HepG2 (cell line): ENCODE measurements around the gene EVA1A. TPM values are rescaled to one million over a fixed set of nuclear protein-coding genes. Genes with fewer than 3 reads are reported as not detected.

Experiments used
- ARID3A ChIP-seq: IDR thresholded peaks from 2 replicates; pipeline ENCODE4 v1.6.1; 2012; ENCODE audit warnings: low read depth, low read length, improper control_type of control experiment
- DDIT3 ChIP-seq: sonication (generic); formaldehyde crosslinking; IDR thresholded peaks from 2 replicates; pipeline ENCODE4 v1.4.0; 2020; ENCODE audit warnings: mild to moderate bottlenecking, missing genetic modification reagents
- ELF4 ChIP-seq: sonication (generic); formaldehyde crosslinking; IDR thresholded peaks from 2 replicates; pipeline ENCODE4 v1.5.0; 2020; ENCODE audit warnings: missing genetic modification reagents, mild to moderate bottlenecking, moderate library complexity, borderline replicate concordance
- ERF ChIP-seq: IDR thresholded peaks from 2 replicates; pipeline ENCODE4 v1.6.1; 2018; ENCODE audit warnings: missing biosample characterization, missing genetic modification reagents
- ETS1 ChIP-seq: sonication (generic); formaldehyde crosslinking; IDR thresholded peaks from 2 replicates; pipeline ENCODE4 v1.4.0; 2020; ENCODE audit warnings: missing genetic modification reagents
- FOSL1 ChIP-seq: sonication (generic); formaldehyde crosslinking; IDR thresholded peaks from 2 replicates; pipeline ENCODE4 v1.9.0; 2021; ENCODE audit warnings: missing genetic modification reagents, borderline replicate concordance
- FOXP1 ChIP-seq, 2 experiments: fragments of 450-650 bp in 1 of 2; IDR thresholded peaks; 2 replicates each; pipeline ENCODE4 v1.6.1; 2017 to 2018; ENCODE audit warnings: antibody characterized with exemption in 1 of 2
- KDM6A ChIP-seq: IDR thresholded peaks from 2 replicates; pipeline ENCODE4 v1.6.1; 2016; ENCODE audit warnings: low read depth
- PAXIP1 ChIP-seq: sonication (generic); formaldehyde crosslinking; conservative IDR thresholded peaks from 2 replicates; pipeline ENCODE4 v1.4.0; 2020; ENCODE audit warnings: mild to moderate bottlenecking, missing genetic modification reagents, moderate library complexity
- SRSF9 ChIP-seq: fragments of 200-400 bp; formaldehyde crosslinking; IDR thresholded peaks from 2 replicates; pipeline ENCODE4 v1.6.1; 2018; ENCODE audit warnings: borderline replicate concordance, mild to moderate bottlenecking, low read depth, low read length; ENCODE audit not compliant: insufficient read depth, poor library complexity, severe bottlenecking
- SUZ12 ChIP-seq: fragments of 150-350 bp; IDR thresholded peaks from 2 replicates; pipeline ENCODE4 v1.6.1; 2014; ENCODE audit warnings: low read depth, low read length
- ZBTB25 ChIP-seq: IDR thresholded peaks from 2 replicates; pipeline ENCODE4 v1.6.1; 2018; ENCODE audit warnings: missing genetic modification reagents
- ZNF138 ChIP-seq: sonication (generic); formaldehyde crosslinking; IDR thresholded peaks from 2 replicates; pipeline ENCODE4 v1.5.0; 2020; ENCODE audit warnings: mild to moderate bottlenecking, low read depth, missing genetic modification reagents
- ZNF569 ChIP-seq: sonication (generic); formaldehyde crosslinking; IDR thresholded peaks from 2 replicates; pipeline ENCODE4 v1.5.0; 2020; ENCODE audit warnings: mild to moderate bottlenecking, missing genetic modification reagents, moderate library complexity, borderline replicate concordance
- ZNF605 ChIP-seq: sonication (generic); formaldehyde crosslinking; IDR thresholded peaks from 2 replicates; pipeline ENCODE4 v1.8.0; 2022; ENCODE audit warnings: mild to moderate bottlenecking, missing genetic modification reagents
- ZNF619 ChIP-seq: sonication (generic); formaldehyde crosslinking; IDR thresholded peaks from 2 replicates; pipeline ENCODE4 v1.4.0; 2020; ENCODE audit warnings: mild to moderate bottlenecking, missing genetic modification reagents
- ZNF781 ChIP-seq: sonication (generic); formaldehyde crosslinking; IDR thresholded peaks from 2 replicates; pipeline ENCODE4 v1.5.1; 2020; ENCODE audit warnings: borderline replicate concordance, mild to moderate bottlenecking, missing genetic modification reagents; ENCODE audit errors: not compliant biosample characterization
- ZSCAN20 ChIP-seq: sonication (generic); formaldehyde crosslinking; IDR thresholded peaks from 2 replicates; pipeline ENCODE4 v1.4.0; 2020; ENCODE audit warnings: missing genetic modification reagents, mild to moderate bottlenecking, borderline replicate concordance
- polyA plus RNA-seq, 8 experiments: library from polyadenylated mRNA; depleted of rRNA in 3 of 8; stranded (reverse) in 7 of 8; unstranded in 1 of 8; fragments of >200 nt; fragmentation: Illumina TruSeq in 4 of 8; extraction: Trizol in 4 of 8; gene quantifications; 2 replicates each; pipeline versions ENCODE4 v1.2.1 to v1.2.3, GENCODE V29; 2011 to 2016; ENCODE audit warnings: low read depth in 4 of 8, missing spikeins in 1 of 8, mixed read lengths in 1 of 8; ENCODE audit not compliant: insufficient read depth in 1 of 8
- total RNA-seq, 5 experiments: library from RNA; depleted of rRNA; stranded (reverse); fragments of >200 nt; fragmentation: Illumina TruSeq; extraction: Trizol; gene quantifications; 2 replicates each; pipeline ENCODE4 v1.2.3, GENCODE V29; 2016; ENCODE audit warnings: low read depth in 1 of 5
- TF ChIP-seq, protein P1 (sequence below): IDR thresholded peaks from 2 replicates; pipeline ENCODE4 v1.6.1; 2016; ENCODE audit warnings: missing genetic modification reagents, missing compliant biosample characterization

Gene EVA1A
- total and polyA plus RNA-seq, 2 of the 13 experiments (the other 11 are each of a cell fraction or from before 2014, with no cell fraction given): 57.5 to 57.8 TPM

GRCh38 chr2:75480971-75481836, 79.5 kb downstream of the EVA1A start (continued):
- peak; percentile 32; the same call in 1 of the 2 replicates for TF ChIP-seq ZNF605 (CRISPR knock-in tag)
- no peak for TF ChIP-seq ZNF138
- TF ChIP-seq ZNF619 (CRISPR knock-in tag): no peak
- TF ChIP-seq SRSF9: no peak
- peak; percentile 92 for TF ChIP-seq ZNF781
- peak; percentile 98 for TF ChIP-seq PAXIP1
- TF ChIP-seq ZNF569: peak; percentile 66; the same call in 1 of the 2 replicates
- TF ChIP-seq KDM6A (CRISPR knock-in tag): peak; percentile 88
- TF ChIP-seq ZBTB25 (CRISPR knock-in tag): peak; percentile 86
- no peak for TF ChIP-seq DDIT3 (CRISPR knock-in tag)
- peak; percentile 83; the same call in 1 of the 2 replicates for TF ChIP-seq ARID3A
- TF ChIP-seq ZSCAN20 (CRISPR knock-in tag): no peak
- peak; percentile 82 for TF ChIP-seq FOXP1 (IDR thresholded peaks at IDR 0.05)
- TF ChIP-seq FOXP1 (CRISPR knock-in tag; IDR thresholded peaks at IDR 0.05): peak; percentile 98
- TF ChIP-seq SUZ12: no peak
- TF ChIP-seq, protein P1, sequence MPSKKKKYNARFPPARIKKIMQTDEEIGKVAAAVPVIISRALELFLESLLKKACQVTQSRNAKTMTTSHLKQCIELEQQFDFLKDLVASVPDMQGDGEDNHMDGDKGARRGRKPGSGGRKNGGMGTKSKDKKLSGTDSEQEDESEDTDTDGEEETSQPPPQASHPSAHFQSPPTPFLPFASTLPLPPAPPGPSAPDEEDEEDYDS (CRISPR knock-in tag): peak; percentile 54; the same call in 1 of the 2 replicates
- TF ChIP-seq ETS1 (CRISPR knock-in tag): no peak
- TF ChIP-seq ERF (CRISPR knock-in tag): peak; percentile 92
- TF ChIP-seq FOSL1 (CRISPR knock-in tag): peak; percentile 42; the same call in 1 of the 2 replicates
- no peak for TF ChIP-seq ELF4
